HUES48 (cell line): ENCODE measurements around the gene ANO1.

Experiments used
- H3K27ac ChIP-seq: one replicate; pipeline ENCODE4 v1.7.0; 2013; ENCODE audit warnings: low read depth, low read length, inconsistent platforms
- H3K27me3 ChIP-seq: 2 replicates; pipeline ENCODE4 v1.6.1; 2013; ENCODE audit warnings: mild to moderate bottlenecking, low read length; ENCODE audit not compliant: control insufficient read depth, insufficient read depth
- H3K36me3 ChIP-seq: 2 replicates; pipeline ENCODE4 v1.6.1; 2013; ENCODE audit warnings: low read length; ENCODE audit not compliant: control insufficient read depth, insufficient read depth
- H3K4me1 ChIP-seq: 2 replicates; pipeline ENCODE4 v1.6.1; 2013; ENCODE audit warnings: mild to moderate bottlenecking, low read length; ENCODE audit not compliant: control insufficient read depth, insufficient read depth
- H3K4me3 ChIP-seq: 2 replicates; pipeline ENCODE4 v1.5.1; 2013; ENCODE audit warnings: mild to moderate bottlenecking, low read depth, low read length
- H3K9ac ChIP-seq: 2 replicates; pipeline ENCODE4 v1.6.1; 2013; ENCODE audit warnings: mild to moderate bottlenecking, low read depth, low read length, moderate library complexity
- H3K9me3 ChIP-seq: 2 replicates; pipeline ENCODE4 v1.6.1; 2013; ENCODE audit warnings: low read length; ENCODE audit not compliant: control insufficient read depth, insufficient read depth

Gene ANO1

DNA sequence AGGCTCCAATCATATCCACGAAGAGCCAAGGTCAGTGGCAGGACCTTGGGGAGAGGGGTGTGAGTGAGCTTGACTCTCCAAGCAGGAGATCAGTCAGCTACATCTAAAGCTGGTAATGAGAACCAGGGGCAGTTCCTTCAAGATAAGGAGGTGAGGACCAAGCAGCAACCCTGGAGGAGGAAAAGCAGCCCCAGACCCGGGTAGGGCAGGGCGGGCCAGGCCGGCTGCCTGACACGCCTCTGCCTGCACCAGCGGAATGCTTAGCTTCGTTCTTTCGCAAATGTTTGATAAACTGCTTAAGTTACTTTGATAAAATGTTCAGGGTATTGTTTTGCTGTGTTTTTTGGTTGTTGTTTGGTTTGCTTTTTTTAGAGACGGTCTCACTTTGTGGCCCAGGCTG, 106.3 kb downstream of the ANO1 start:
- no peaks in the 10 kb centered on the region for H3K9me3 ChIP-seq
- no peak overlapping the region for H3K27ac ChIP-seq
- H3K4me3 ChIP-seq, result no peak overlapping the region
- H3K27me3 ChIP-seq, result no peaks in the 10 kb centered on the region
- H3K9ac ChIP-seq, result no peak overlapping the region
- no peaks in the 10 kb centered on the region for H3K36me3 ChIP-seq
- no peaks in the 10 kb centered on the region for H3K4me1 ChIP-seq

DNA sequence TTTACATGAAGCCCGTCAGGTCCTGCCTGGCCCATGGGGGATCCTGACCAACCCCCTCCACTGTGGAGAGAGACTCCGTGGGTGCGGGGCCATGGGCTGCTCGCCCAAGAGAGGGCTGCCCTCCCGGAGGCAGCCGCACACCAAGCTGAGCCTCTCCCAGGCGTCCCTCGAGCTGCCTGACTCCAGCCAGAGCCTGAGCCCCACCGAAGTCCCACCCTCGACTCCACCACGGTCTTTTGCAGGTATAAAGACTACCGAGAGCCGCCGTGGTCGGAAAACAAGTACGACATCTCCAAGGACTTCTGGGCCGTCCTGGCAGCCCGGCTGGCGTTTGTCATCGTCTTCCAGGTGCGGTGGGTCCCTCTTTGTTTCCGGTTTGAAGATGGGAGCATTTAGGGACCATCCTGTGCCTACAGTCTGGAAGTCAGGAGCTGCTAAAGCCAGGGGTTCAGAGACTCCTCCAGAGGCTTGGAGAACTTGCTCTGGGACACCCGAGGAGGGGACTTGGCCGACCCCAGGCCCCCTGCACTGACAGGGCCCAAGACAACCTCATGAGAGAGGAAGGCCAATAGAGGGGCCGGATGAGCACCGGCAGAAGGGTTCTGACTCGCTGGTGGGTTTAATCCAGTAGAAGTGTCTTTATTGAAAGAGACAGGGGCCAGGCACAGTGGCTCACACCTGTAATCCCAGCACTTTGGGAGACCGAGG, 107.4 kb downstream of the ANO1 start:
- Histone ChIP-seq H3K27me3 (no peaks in the 10 kb centered on the region), H3K9me3 (no peaks in the 10 kb centered on the region), H3K36me3 (no peaks in the 10 kb centered on the region), H3K4me1 (no peaks in the 10 kb centered on the region), H3K9ac (no peak overlapping the region), H3K27ac (no peak overlapping the region), H3K4me3 (no peak overlapping the region)

DNA sequence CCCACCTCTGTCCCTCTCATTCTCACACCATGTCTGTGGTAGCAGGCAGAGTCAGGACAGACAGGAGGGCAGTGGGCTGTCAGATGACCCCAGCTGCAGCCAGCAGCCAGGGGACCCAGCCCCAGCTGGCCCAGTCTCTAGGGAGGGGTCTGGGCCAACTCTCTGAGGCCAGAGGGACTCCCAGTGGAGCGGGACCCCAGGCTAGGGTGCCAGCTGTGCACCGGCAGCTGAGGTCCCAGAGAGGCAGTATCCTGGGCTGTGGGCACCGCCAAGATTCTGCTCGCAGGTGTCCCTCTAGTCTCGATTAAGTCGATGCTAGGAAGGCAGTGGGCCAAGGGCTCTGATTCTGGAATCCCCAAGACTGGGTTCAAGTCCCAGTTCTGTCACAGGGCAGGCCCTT, 108.3 kb downstream of the ANO1 start:
- Histone ChIP-seq H3K4me3 (no peak overlapping the region), H3K9ac (no peak overlapping the region), H3K9me3 (no peaks in the 10 kb centered on the region), H3K27ac (no peak overlapping the region), H3K36me3 (no peaks in the 10 kb centered on the region), H3K27me3 (no peaks in the 10 kb centered on the region), H3K4me1 (no peaks in the 10 kb centered on the region)

DNA sequence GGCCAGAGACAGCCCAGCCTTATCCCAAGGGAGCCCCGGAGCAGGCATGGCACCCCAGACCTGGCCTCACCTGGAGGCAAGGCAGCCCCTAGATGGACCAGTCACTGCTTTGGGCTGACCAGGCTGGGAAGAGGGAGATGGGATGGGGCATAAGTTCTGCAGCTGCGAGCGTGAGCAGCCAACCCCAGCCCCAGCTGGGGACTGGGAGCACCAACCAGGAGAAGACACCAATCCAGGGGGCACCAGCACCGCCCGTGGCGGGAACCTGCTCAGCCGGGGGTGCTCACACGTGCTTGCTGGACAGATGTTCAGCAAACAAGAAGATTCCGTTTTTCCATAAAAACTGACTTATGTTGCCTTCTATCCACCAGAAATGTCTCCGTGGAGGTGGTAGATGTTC, 108.8 kb downstream of the ANO1 start:
- Histone ChIP-seq H3K36me3 (no peaks in the 10 kb centered on the region), H3K4me1 (no peaks in the 10 kb centered on the region), H3K9ac (no peak overlapping the region), H3K27me3 (no peaks in the 10 kb centered on the region), H3K4me3 (no peak overlapping the region), H3K9me3 (no peaks in the 10 kb centered on the region), H3K27ac (no peak overlapping the region)

DNA sequence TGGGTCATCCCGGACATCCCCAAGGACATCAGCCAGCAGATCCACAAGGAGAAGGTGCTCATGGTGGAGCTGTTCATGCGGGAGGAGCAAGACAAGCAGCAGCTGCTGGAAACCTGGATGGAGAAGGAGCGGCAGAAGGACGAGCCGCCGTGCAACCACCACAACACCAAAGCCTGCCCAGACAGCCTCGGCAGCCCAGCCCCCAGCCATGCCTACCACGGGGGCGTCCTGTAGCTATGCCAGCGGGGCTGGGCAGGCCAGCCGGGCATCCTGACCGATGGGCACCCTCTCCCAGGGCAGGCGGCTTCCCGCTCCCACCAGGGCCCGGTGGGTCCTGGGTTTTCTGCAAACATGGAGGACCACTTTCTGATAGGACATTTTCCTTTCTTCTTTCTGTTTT, 109.7 kb downstream of the ANO1 start:
- no peaks in the 10 kb centered on the region for H3K9me3 ChIP-seq
- no peak overlapping the region for H3K4me3 ChIP-seq
- H3K36me3 ChIP-seq, result no peaks in the 10 kb centered on the region
- no peaks in the 10 kb centered on the region for H3K27me3 ChIP-seq
- no peaks in the 10 kb centered on the region for H3K4me1 ChIP-seq
- no peak overlapping the region for H3K27ac ChIP-seq
- no peak overlapping the region for H3K9ac ChIP-seq

DNA sequence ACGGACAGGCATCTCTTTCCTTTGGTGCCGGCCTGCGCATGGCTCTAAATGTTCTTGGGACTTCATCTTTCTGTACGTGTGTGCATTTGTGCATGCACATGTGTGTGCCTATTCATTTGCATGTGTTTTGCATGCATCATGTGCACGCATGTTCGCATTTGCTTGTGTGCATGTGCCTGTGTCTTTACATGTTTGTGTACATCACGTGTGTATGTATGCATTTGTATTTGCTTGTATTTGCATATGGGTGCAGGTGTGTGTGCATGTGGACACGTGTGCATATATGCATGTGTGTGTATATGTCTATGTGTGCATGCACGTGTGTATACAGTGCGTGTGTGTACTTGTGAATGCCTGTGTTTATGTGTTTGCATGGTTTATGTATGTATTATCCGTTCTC, 111.5 kb downstream of the ANO1 start:
- no peaks in the 10 kb centered on the region for H3K36me3 ChIP-seq
- H3K4me1 ChIP-seq, result no peaks in the 10 kb centered on the region
- H3K9me3 ChIP-seq, result no peaks in the 10 kb centered on the region
- no peak overlapping the region for H3K27ac ChIP-seq
- no peak overlapping the region for H3K4me3 ChIP-seq
- H3K9ac ChIP-seq, result no peak overlapping the region
- H3K27me3 ChIP-seq, result no peaks in the 10 kb centered on the region

DNA sequence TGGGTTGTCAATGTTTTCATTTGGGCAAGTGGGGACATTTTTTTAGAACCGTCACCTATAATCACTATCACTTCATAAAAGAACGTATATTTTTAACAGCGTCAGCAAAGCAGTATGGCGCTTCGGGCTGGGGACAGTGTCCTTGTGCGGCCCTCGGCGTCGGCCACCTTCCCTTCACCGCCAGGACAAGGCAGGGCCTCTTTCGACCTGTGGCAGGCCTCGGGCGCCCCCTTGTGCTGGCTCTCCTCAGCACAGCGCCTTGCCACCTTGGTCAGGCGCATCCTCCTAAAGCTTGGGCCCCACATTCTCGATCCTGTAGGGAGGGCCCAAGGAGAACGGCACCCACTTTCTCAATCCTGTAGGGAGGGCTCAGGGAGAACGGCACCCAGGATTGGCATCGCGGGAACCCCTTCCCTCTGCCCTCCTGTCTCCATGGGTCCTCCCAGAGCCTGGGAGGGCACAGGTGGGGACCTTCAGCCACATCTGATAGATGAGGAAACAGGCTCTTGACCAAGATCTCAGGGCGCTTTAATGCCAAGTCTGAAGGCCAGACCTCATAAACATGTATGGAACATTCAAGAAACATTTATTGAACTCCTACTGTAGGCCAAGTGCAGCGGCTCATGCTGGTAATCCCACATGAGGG, 113.5 kb downstream of the ANO1 start:
- no peak overlapping the region for H3K4me3 ChIP-seq
- no peak overlapping the region for H3K27ac ChIP-seq
- H3K9ac ChIP-seq, result no peak overlapping the region
- no peaks in the 10 kb centered on the region for H3K27me3 ChIP-seq
- H3K9me3 ChIP-seq, result no peaks in the 10 kb centered on the region
- no peaks in the 10 kb centered on the region for H3K4me1 ChIP-seq
- H3K36me3 ChIP-seq, result no peaks in the 10 kb centered on the region

DNA sequence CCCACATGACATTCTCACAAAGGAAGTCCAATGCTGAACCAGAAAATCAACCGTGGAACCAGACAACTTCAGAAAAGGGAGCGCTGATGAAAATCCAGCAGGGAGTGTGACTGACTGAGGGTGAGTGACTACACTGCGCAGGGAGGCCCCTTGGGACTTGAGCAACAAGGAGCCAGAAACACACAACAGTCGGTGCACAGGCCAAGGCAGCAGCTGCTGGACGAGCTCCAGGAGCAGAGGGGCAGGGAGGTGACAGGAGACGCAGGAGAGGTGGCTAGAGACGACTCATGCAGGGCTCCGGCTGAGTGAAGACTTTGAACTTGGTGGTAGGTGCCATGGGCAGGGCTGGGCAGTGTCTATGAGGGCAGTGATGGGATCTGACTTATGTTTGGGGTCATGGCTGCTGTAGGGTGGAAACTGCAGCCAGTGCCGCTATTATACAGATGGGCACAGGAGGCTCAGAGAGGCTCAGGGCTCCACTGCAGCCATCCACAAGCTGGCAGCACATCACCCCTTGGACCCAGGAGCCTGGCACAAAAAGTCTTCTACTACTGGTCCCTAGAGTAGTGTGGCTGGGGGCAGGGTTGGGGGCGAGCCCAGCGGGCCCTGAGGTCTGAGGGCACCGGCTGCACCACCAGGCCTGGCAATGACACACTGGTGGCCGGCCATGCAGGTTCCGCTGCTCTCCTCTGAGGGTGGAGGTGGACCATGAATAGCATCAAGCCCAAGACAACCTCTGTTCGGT, 114.7 kb downstream of the ANO1 start:
- no peak overlapping the region for H3K4me3 ChIP-seq
- no peak overlapping the region for H3K9ac ChIP-seq
- H3K27ac ChIP-seq, result no peak overlapping the region
- no peaks in the 10 kb centered on the region for H3K9me3 ChIP-seq
- H3K4me1 ChIP-seq, result no peaks in the 10 kb centered on the region
- H3K36me3 ChIP-seq, result no peaks in the 10 kb centered on the region
- no peaks in the 10 kb centered on the region for H3K27me3 ChIP-seq

DNA sequence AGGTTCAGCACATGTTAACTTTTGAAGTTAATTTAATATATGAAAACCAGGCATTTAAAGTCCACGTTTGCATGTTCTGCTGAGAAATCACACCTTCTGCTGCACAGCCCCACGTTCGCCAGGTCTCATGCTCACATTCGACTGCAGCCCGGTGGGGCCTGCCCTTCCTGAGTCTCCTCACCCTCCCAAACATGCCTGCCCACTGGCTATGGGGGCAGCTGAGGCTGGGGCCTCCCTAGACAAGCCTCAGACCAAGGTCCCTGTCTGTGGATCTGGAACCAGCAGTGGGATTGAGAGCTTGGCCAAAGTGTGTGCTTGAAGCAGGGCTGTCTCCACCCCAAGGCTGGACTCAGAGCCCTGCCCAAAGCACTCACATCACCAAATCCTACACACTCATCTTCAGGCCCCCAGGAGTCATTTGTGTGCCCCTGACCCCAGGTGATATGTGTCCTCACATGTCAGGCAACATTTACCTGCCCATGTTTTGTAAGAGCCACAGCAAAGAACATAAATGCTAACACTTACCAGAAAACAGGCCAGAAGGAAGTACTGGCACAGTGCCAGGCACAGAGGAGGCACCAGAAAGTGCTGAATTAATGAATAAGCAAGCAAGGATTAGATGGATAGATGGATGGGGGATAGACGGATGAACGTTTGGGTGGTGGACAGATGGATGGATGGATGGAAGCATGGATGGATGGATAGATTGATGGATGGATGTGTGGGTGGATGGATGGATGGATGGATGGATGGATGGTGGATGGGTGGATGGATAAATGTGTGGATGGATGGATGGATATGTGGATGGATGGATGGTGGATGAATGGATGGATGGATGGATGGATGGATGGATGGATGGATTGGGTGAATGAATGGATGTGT, 115.5 kb downstream of the ANO1 start:
- H3K4me3 ChIP-seq, result no peak overlapping the region
- H3K36me3 ChIP-seq, result no peaks in the 10 kb centered on the region
- no peak overlapping the region for H3K9ac ChIP-seq
- H3K27ac ChIP-seq, result no peak overlapping the region
- no peaks in the 10 kb centered on the region for H3K27me3 ChIP-seq
- H3K4me1 ChIP-seq, result no peaks in the 10 kb centered on the region
- H3K9me3 ChIP-seq, result no peaks in the 10 kb centered on the region

DNA sequence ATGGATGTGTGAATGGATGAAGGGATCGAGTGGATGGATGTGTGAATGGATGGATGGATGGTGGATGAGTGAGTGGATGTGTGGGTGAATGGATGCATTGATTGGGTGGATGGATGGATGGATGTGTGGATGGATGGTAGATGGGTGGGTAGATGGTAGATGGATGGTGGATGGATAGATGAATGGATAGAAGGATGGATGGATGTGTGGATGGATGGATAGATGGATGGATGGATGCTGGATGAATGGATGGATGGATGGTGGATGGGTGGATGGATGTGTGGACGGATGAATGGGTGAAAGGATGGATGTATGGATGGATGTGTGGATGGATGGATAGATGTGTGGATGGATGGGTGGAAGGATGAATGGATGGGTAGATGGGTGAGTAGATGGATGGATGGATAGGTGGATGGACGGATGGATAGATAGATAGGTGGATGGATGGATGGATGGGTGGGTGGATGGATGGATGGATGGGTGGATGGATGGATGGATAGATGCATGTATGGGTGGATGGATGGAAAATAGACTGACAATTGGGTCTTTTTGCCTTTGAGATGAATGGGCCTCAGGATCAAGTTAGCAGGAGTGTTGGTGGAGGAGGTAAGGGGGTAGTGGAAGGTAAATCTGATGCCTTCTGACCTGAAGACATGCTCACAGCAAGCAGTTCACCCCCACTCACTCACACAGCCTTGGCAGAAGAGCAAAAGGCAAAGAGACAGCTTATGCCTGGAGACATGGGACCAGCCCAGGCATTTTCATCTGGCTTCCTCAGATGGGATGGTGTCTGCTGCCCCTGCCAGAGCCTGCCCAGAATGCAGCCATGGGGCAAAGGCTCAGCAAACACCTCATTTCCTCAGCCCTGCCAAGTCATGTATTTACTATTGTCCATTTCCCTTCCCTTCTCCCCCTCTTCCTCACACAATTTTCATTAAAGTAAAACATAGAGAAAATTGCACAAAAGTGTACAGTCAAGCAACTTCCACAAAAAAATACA, 117.0 kb downstream of the ANO1 start:
- H3K9ac ChIP-seq, result no peak overlapping the region
- H3K27me3 ChIP-seq, result no peaks in the 10 kb centered on the region
- no peak overlapping the region for H3K27ac ChIP-seq
- H3K4me1 ChIP-seq, result no peaks in the 10 kb centered on the region
- H3K4me3 ChIP-seq, result no peak overlapping the region
- H3K9me3 ChIP-seq, result no peaks in the 10 kb centered on the region
- no peaks in the 10 kb centered on the region for H3K36me3 ChIP-seq
